ENCODE results near the gene LMBR1. TPM values are rescaled to one million over a fixed set of nuclear protein-coding genes. Genes with fewer than 3 reads are reported as not detected.
A peak's percentile ranks its signal among the peaks of the same experiment; 100 is the strongest.
"Not testable (repeated sequence)": the region's sequence is repeated elsewhere in the genome, so short reads cannot be mapped to it uniquely, and the experiment has no call there.

LMBR1 gene, protein sequence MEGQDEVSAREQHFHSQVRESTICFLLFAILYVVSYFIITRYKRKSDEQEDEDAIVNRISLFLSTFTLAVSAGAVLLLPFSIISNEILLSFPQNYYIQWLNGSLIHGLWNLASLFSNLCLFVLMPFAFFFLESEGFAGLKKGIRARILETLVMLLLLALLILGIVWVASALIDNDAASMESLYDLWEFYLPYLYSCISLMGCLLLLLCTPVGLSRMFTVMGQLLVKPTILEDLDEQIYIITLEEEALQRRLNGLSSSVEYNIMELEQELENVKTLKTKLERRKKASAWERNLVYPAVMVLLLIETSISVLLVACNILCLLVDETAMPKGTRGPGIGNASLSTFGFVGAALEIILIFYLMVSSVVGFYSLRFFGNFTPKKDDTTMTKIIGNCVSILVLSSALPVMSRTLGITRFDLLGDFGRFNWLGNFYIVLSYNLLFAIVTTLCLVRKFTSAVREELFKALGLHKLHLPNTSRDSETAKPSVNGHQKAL
- total RNA-seq: 10 to 100 TPM; 31.8 to 37.4 (median 36.2) TPM

DNA sequence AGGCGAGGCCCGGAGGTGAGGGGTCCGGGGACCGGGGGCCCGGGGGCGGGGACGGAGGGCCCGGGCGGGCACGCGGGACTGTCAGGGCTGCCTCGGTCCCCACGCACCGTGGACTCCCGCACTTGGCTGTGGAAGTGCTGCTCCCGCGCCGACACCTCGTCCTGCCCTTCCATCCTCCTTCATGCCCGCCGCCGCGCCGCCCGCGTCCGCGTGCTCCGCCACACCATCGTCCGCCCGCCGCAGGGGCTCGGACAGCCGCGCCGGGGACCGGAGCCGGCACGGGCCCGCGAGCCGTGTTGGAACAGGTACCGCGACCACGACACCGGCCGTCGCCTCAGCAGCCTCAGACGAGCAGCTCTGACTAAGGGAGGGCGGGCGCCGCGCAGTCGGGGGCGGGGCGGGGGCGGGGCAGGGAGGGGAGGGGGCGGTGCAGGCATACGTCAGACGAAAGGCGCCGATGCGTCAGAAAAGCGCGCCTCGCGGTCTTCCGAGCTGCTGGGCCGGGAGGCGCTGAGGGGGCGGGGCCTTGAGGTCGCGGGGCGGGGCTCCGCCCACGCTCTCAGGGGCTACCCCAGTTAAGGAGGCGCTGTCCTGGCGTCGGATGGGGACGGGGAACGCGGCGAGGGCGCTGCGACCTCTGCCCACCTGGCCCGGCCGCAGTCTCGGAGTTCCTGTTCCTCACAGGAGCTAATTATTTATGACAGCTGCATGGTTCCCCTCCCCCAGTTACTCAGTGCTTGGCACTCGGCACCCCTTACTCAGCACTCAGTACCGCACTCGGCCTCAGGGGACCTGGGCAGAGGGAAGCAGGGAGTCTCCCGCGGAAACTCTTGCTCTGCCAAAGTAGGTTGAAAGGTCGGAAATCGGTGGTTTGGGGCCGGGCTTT, at the start of gene LMBR1:
Gene LMBR1, minus strand, starts transcription at position 363 of the 886 bp plus-strand sequence. Its CDS starts 190 bp downstream, at position 173.
- H3K4me3 Mint-ChIP-seq: peak within 1 kb of the TSS; percentile 92
- H3K4me1 Mint-ChIP-seq (ENCODE audit: low read depth): peaks cover 42% of the 10 kb centered on the region
- H3K27me3 Mint-ChIP-seq (ENCODE audit: low read depth): no peaks in the 10 kb centered on the region
- DNase-seq (peak; percentile 96), ATAC-seq (peak; percentile 89)
- H3K9me3 Mint-ChIP-seq: no peaks in the 10 kb centered on the region
- H3K36me3 Mint-ChIP-seq (ENCODE audit: insufficient read depth): peaks cover 1% of the 10 kb centered on the region

DNA sequence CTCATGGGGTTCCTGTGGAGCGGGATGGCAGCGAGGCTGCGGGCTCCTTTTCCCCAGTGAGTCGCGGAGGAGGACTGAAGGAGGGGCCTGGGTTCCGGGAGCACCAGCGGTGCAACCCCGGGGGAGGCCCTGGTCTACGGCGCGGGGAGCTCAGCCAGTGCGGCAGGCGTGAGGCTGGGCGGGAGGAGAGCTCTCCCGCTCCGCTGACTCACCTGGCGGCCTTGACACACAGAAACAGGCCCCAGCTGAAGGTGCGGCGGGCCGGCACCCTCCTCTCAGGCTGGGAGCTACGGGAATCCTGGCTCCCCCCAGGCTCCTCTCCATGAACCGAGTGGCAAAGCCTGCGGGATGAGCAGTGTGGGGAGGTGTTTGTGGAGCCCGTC, 49.7 kb upstream of the LMBR1 start:
- Mint-ChIP-seq H3K27me3 (ENCODE audit: low read depth) (peaks cover 35% of the 10 kb centered on the region), H3K36me3 (ENCODE audit: insufficient read depth) (no peaks in the 10 kb centered on the region), H3K9me3 (no peaks in the 10 kb centered on the region), H3K4me1 (ENCODE audit: low read depth) (peaks cover 4% of the 10 kb centered on the region), H3K4me3 (no peak overlapping the region)
- peak; percentile 58 to 80 for ATAC-seq
- DNase-seq: no peak

DNA sequence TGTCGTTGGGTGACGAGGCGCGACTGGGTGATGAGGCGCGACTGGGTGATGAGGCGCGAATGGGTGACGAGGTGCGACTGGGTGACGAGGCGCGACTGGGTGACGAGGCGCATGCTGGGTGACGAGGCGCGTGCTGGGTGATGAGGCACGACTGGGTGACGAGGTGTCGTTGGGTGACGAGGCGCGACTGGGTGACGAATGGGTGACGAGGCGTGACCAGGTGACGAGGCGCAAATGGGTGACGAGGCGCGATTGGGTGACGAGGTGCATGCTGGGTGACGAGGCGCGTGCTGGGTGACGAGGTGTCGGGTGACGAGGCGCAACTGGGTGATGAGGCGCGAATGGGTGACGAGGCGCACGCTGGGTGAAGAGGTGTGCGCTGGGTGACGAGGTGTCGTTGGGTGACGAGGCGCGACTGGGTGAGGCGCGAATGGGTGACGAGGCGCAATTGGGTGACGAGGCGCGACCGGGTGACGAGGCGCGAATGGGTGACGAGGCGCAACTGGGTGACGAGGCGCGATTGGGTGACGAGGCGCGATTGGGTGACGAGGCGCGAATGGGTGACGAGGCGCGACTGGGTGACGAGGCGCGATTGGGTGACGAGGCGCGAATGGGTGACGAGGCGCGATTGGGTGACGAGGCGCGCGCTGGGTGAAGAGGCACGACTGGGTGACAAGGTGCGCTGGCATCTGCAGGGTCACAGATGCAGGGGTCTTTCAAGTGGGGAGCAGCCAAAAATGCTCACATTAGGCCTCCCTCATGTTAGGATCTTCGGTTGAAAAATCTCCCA, 48.6 kb upstream of the LMBR1 start:
- ATAC-seq: no peak
- no peak overlapping the region for H3K4me3 Mint-ChIP-seq
- H3K4me1 Mint-ChIP-seq (ENCODE audit: low read depth): peaks cover 4% of the 10 kb centered on the region
- peaks cover 39% of the 10 kb centered on the region for H3K27me3 Mint-ChIP-seq (ENCODE audit: low read depth)
- no peaks in the 10 kb centered on the region for H3K9me3 Mint-ChIP-seq
- no peak for DNase-seq
- no peaks in the 10 kb centered on the region for H3K36me3 Mint-ChIP-seq (ENCODE audit: insufficient read depth)

DNA sequence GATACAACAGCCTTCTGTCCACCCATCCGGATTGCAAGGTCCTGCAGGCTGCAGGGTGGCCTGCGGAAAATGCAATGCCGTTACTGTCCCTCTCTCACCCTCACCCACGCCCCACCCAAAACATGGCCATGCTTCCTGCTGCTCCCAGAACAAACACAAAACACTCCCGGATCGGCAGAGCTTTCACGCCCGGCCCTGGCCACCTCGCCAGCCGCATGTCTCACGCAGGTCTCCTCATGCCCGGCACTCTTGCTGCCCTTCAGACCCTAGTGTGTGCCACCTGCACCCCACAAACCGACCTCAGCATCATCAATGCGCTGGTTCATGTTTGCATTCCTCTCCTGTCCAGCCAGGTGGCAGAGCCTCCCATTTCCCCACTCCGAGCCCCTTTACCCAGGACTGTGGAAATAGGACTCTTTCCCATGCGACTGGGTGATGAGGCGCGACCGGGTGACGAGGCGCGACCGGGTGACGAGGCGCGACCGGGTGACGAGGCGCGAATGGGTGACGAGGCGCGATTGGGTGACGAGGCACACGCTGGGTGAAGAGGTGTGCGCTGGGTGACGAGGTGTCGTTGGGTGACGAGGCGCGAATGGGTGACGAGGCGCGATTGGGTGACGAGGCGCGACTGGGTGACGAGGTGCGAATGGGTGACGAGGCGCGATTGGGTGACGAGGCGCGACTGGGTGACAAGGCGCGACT, 47.6 kb upstream of the LMBR1 start:
- ATAC-seq: no peak
- no peaks in the 10 kb centered on the region for H3K9me3 Mint-ChIP-seq
- peaks cover 4% of the 10 kb centered on the region for H3K4me1 Mint-ChIP-seq (ENCODE audit: low read depth)
- no peaks in the 10 kb centered on the region for H3K36me3 Mint-ChIP-seq (ENCODE audit: insufficient read depth)
- DNase-seq: no peak
- H3K4me3 Mint-ChIP-seq: no peak overlapping the region
- H3K27me3 Mint-ChIP-seq (ENCODE audit: low read depth): peaks cover 42% of the 10 kb centered on the region

DNA sequence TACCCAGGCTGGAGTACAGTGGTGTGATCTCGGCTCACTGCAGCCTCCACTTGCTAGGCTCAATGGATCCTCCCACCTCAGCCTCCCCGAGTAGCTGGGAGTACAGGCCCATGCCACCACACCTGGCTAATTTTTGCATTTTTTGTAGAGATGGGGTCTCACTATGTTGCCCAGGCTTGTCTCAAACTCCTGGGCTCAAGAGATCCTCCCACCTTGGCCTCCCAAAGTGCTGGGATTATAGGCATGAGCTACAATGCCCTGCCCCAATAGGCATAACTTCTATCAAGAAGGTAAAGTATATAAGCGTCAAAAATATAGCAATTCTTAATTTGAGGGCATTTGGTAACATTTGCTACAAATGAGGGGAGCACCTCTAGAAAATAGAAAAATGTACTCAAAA, 43.8 kb upstream of the LMBR1 start:
- H3K36me3 Mint-ChIP-seq (ENCODE audit: insufficient read depth); ATAC-seq; H3K4me3 Mint-ChIP-seq; H3K4me1 Mint-ChIP-seq (ENCODE audit: low read depth); DNase-seq; H3K9me3 Mint-ChIP-seq: not testable (repeated sequence)
- H3K27me3 Mint-ChIP-seq (ENCODE audit: low read depth): peaks cover 20% of the 10 kb centered on the region

DNA sequence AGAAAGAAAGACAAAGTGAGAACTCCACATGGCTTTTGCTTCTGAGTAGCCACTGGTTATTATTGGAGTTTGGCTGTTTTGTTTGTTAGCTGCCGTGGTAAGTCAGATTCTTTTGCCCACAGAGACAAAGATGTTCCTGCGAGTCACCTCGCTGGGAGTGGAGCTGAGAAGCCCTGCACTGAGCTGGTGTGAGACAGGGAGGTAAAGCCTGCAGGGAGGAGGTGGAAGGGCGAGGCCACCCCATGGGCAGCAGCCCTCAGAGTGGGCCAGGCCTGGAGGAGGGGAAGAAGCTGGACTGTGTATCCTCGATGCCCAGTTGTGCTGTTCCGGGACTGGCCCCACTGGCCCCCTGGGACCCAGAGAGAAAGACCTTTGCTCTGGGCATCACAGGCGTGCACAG, 42.3 kb upstream of the LMBR1 start:
- Mint-ChIP-seq H3K36me3 (ENCODE audit: insufficient read depth) (no peaks in the 10 kb centered on the region), H3K4me3 (no peak overlapping the region), H3K4me1 (ENCODE audit: low read depth) (peaks cover under 1% of the 10 kb centered on the region), H3K27me3 (ENCODE audit: low read depth) (peaks cover 18% of the 10 kb centered on the region), H3K9me3 (no peaks in the 10 kb centered on the region)
- ATAC-seq: no peak
- DNase-seq: no peak

DNA sequence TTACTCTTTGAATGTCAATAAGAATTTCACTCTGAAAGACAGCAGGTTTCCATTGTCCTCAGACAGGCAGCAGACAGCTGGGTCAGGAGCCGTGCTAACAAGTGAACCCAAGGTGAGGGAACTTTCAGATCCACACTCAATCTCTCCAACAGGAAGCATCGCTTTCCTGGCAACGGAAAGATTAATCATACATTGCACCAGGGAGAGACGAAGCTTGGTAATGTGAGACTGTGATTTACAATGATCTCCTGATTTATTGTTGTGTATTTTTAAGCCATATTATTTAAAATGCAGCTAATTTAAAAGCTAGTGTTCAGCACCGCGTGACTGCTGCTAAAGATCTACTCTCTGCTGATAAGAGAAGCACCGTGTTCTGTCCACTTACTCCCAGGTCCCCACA, 39.0 kb upstream of the LMBR1 start:
- Mint-ChIP-seq H3K4me1 (ENCODE audit: low read depth) (peaks cover 17% of the 10 kb centered on the region), H3K9me3 (no peaks in the 10 kb centered on the region), H3K36me3 (ENCODE audit: insufficient read depth) (no peaks in the 10 kb centered on the region), H3K4me3 (no peak overlapping the region), H3K27me3 (ENCODE audit: low read depth) (peaks cover 10% of the 10 kb centered on the region)
- ATAC-seq (no peak), DNase-seq (no peak)

DNA sequence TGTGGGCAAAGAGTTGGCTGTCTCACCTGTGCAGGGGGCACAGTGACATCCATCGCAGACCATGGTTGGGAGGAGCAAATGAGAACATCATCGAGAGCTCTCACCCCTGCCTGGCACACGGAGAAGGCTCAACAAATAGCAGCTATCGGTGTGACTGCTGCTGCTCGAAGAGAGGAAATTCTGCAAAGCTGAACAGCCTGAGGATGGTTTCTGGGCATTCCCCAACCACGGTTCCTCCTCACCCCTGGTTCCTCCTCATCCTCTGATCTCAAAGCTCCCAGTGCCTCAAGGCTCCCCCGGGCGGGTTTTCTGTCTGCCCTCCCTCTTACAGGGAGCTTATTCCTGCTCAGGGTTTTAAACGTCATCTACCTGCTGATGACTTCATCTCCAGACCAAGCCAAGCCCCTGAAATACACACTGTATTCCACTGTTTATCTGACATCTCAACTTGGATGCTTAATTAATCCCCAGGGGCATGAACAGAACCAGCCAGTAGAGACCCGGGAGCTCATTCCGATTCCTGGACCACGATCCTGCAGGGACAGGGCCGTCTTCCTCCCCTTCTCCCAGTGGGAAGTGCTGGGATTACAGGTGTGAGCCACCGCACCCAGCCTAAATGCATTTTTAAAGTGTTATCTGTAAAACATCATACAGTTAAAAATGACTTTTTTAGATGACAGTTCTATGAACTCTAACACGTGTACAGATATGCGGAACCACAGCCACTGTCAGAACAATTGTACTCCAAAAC, 37.0 kb upstream of the LMBR1 start:
- peak; percentile 43 to 66 for ATAC-seq

DNA sequence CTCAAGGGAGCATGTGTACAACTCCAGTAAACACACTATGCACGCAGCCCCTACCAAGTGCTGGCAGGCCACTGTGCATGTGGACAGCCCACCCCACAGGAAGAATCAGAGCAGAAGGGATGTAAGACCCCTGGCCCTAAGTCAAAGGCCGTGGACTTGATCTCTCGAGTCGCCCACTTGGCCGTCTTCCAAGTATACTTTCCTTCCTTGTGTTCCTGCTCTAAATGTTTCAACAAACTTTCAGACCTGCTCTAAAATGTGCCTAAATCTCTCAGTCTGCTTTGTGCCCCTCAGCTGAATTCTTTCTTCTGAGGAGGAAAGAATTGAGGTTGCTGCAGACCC, 35.4 kb upstream of the LMBR1 start:
- Mint-ChIP-seq H3K4me1 (ENCODE audit: low read depth) (peaks cover 24% of the 10 kb centered on the region), H3K27me3 (ENCODE audit: low read depth) (peaks cover 5% of the 10 kb centered on the region), H3K9me3 (peaks cover under 1% of the 10 kb centered on the region), H3K36me3 (ENCODE audit: insufficient read depth) (no peaks in the 10 kb centered on the region), H3K4me3 (no peak overlapping the region)
- no peak for ATAC-seq
- DNase-seq: no peak

More for the DNA sequence above, 37.0 kb upstream of the LMBR1 start:
- Mint-ChIP-seq H3K27me3 (ENCODE audit: low read depth) (peaks cover 5% of the 10 kb centered on the region), H3K4me1 (ENCODE audit: low read depth) (peaks cover 17% of the 10 kb centered on the region), H3K4me3 (no peak overlapping the region), H3K9me3 (no peaks in the 10 kb centered on the region), H3K36me3 (ENCODE audit: insufficient read depth) (no peaks in the 10 kb centered on the region)
- DNase-seq: peak; percentile 57

DNA sequence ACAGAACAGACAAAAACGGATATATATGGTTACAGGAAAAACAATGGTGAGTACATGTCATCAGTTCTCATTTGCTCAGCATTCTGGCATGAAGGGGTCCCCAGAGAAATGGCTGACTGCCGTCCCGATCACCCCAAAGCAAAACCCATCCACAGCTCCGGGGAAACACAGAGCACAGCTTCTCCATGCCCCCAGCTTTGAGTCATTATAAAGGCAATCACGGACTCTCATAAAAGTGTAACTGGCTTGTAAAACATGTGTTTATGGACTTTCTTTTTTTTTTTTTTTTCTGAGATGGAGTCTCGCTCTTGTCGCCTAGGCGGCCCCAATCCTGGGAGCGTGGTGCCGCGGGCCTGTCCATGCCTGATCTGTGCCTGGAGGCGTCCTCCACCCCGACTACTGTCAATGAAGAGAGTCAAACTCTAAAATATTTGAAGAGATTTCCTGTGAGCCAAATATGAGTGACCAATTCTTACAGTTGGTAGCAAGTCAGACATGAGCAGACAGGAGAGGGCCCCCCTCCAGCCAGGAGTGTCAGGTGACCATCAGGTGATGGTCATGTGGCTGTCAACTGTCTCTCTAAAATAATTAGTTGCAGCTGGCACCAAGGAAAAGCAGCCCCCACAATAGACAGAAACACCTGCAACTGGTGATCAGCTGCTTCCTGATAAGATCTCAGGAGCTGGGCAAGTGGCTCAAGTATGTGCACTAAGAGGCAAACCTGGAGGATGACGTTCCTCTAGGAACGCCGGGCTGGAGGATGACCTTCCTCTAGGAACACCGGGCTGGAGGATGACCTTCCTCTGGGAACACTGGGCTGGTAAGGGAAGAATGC, 34.8 kb upstream of the LMBR1 start:
- Mint-ChIP-seq H3K9me3 (peaks cover 3% of the 10 kb centered on the region), H3K4me3 (no peak overlapping the region), H3K36me3 (ENCODE audit: insufficient read depth) (no peaks in the 10 kb centered on the region), H3K27me3 (ENCODE audit: low read depth) (peaks cover 6% of the 10 kb centered on the region), H3K4me1 (ENCODE audit: low read depth) (peaks cover 29% of the 10 kb centered on the region)
- DNase-seq (no peak), ATAC-seq (no peak)

DNA sequence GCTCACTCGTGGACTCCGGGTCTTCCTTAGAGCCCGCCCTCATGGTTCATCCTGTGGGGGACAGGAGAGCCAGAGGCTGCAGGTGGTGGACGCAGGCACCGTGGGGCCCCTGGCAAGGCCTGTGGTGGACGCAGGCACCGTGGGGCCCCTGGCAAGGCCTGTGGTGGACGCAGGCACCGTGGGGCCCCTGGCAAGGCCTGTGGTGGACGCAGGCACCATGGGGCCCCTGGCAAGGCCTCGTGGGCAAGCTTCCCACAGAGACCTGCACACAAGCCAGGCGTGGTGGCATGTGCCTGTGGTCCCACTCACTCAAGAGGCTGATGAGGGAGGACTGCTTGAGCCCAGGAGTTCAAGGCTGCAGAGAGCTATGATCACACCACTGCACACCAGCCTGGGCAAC, 32.8 kb upstream of the LMBR1 start:
- not testable (repeated sequence) for H3K4me3 Mint-ChIP-seq; ATAC-seq; H3K36me3 Mint-ChIP-seq (ENCODE audit: insufficient read depth); H3K27me3 Mint-ChIP-seq (ENCODE audit: low read depth); H3K9me3 Mint-ChIP-seq; DNase-seq
- H3K4me1 Mint-ChIP-seq (ENCODE audit: low read depth): peaks cover 44% of the 10 kb centered on the region

DNA sequence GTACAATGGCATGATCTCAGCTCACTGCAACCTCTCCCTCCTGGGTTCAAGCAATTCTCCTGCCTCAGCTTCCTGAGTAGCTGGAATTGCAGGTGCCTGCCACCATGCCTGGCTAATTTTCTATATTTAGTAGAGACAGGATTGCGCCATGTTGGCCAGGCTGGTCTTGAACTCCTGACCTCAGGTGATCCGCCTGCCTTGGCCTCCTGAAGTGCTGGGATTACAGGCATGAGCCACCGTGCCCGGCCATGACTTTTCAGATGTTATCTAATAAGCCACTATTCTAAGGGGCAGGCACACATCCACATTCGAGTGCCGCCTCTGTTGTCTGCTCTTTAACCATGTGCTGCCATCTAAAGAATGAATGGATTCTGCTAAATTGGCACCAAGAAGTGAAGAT, 29.3 kb upstream of the LMBR1 start:
- not testable (repeated sequence) for DNase-seq; H3K9me3 Mint-ChIP-seq; ATAC-seq; H3K36me3 Mint-ChIP-seq (ENCODE audit: insufficient read depth)
- peaks cover 14% of the 10 kb centered on the region for H3K27me3 Mint-ChIP-seq (ENCODE audit: low read depth)
- peaks cover 34% of the 10 kb centered on the region for H3K4me1 Mint-ChIP-seq (ENCODE audit: low read depth)
- peak overlapping the region; percentile 48 for H3K4me3 Mint-ChIP-seq

Measured in activated T-cell treated with anti-CD3 and anti-CD28 coated beads, Interleukin-2, amount 50 U/mL, for 4 hours (primary cell).